ENCODE results near the gene TMEM154. TPM values are rescaled to one million over a fixed set of nuclear protein-coding genes. Genes with fewer than 3 reads are reported as not detected.

TMEM154 gene
- total RNA-seq, 4 donors from 2014 or later: 0.38 to 1.3 (median 1.0) TPM

DNA sequence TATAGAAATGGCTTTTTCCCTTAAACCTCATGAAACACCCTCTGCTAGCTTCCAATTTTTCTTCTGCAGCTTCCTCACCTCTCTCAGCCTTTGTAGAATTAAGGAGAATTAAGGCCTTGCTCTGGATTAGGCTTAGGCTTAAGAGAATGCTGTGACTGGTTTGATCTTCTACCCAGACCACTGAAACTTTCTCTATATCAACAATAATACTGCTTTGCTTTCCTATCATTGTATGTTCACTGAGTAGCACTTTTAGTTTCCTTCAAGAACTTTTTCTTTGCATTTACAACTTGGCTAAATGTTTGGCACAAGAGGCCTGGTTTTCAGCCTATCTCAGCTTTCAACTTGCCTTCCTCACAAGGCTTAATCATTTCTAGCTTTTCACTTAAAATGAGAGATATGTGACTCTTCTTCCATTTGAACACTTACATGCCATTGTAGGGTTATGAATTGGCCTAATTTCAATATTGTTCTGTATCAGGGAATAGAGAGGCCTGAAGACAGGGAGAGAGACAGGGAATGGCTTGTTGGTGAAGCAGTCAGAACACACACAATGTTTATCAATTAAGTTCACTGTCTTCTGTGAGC is 28.2 kb downstream of the TMEM154 start:
- TF ChIP-seq, protein P1, sequence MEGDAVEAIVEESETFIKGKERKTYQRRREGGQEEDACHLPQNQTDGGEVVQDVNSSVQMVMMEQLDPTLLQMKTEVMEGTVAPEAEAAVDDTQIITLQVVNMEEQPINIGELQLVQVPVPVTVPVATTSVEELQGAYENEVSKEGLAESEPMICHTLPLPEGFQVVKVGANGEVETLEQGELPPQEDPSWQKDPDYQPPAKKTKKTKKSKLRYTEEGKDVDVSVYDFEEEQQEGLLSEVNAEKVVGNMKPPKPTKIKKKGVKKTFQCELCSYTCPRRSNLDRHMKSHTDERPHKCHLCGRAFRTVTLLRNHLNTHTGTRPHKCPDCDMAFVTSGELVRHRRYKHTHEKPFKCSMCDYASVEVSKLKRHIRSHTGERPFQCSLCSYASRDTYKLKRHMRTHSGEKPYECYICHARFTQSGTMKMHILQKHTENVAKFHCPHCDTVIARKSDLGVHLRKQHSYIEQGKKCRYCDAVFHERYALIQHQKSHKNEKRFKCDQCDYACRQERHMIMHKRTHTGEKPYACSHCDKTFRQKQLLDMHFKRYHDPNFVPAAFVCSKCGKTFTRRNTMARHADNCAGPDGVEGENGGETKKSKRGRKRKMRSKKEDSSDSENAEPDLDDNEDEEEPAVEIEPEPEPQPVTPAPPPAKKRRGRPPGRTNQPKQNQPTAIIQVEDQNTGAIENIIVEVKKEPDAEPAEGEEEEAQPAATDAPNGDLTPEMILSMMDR (IDR thresholded peaks at IDR 0.05; ENCODE audit: low read depth): no peak

DNA sequence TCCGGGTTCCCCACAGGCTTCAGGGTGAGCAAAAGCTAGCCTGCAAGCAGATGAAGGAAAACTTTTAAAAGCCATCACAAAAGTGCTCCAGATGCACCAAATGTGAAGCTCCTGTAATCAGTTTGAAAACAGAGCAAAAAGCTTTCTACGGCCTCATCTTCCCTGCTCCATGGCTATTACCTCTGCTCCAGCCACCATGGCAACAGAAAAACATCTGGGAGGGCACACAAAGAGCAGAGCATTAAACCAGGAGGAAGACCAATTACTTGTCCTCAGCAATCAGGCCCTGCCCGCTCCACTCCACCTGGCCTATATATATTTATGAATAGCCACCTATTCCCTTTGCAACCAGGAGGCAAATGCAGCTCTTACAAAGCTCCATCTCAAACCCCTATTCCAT is 33.6 kb downstream of the TMEM154 start:
- TF ChIP-seq, protein P1 (IDR thresholded peaks at IDR 0.05; ENCODE audit: low read depth): no peak

DNA sequence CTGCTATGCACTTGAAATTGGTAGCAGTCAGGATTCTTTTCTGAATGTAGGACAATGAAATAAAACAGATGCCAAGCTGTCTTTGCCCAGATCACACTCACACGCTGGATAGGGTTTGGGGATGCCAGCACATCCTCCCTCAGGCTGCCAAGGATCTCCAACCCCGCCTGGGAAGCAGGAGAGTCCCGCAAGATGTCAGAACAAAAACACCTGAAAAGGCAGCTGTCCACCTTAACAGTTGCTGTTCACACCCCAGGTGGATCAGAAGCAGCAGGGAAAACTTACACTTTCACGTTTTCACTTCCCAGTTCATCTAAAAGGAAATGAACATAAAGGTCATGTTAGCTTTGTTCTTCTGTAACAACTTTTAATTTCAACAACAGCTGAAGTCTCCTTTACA is 35.7 kb downstream of the TMEM154 start:
- TF ChIP-seq, protein P1 (IDR thresholded peaks at IDR 0.05; ENCODE audit: low read depth): no peak

DNA sequence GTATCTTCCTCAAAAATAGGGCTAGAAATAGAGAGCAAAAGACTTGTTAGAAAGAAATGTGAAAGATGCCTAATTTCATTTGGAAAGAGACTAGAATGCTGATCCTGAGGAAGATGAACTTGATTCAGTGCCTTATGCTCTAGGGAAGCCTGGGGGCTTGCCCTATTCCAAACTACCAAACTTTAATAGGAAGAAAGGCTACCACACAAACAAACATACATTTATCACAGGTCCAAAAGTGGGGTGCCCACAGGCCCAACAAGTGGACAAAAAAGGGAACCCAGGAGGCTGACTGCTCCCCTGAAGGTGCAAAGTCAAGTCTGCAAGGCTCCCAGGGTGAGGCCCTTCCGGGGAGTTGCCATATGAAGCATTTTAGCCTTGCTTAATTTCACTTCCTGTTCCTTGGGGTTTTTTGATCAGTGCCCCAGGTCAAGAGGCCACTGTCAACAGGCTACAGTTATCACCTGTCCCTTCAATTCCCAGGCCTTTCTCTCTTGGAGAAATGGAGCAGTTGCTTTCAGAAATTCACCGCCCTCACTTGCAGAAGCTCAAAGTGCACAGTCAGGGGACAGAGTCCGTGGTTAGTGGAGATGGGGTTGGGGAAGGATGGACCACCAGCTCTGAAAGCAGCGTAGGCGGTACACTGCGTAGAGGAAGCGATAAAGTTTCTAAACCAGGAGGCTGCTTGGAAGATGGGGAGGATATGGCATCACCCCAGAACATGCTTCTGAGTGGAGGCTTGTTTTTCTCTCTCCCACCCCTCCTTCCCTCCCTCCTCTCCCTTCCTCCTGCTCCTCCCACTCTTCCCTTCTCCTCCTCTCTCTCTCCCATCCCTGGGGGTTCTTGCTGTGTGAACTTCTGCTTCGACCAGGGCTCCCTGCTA is 36.4 kb downstream of the TMEM154 start:
- TF ChIP-seq, protein P1 (IDR thresholded peaks at IDR 0.05; ENCODE audit: low read depth): no peak

DNA sequence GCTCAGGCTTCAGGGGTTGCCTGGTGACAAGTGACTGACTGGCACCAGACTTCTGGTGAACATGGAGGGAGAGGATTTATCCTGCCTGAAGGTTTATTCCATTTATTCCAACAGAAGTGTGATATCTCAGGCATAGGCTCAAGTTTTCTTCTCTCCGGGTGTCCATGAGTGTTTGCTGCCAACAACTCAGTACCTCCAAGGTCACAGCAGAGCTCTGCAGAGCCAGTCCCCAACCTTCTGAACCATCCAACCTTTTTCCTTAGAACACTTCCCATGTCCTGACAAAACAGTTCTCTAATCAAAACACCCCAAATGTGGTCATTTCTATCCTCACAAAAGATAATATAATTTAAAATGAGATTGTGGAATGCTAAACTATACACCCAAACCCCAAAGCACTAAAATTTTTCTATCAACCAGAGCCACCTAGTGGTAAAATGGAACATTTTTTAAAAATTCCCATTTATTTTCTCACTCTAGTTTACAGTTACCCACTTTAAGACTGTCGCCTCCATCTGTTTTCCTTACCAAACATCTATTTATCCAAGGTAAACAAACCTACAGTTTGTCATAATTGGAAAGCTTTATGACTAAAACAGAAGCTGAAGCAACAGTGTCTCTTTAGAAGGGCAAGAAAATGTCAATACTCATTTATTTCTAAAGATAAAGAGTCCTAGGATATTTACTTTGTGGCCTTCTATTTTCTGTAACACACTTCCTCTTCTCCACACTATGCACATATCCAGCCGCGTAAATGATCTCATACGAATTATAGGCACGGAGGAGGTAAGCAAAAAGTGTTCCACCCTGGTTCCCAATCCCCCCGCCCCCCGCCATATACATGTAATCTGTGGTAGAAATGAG is 39.5 kb downstream of the TMEM154 start:
- TF ChIP-seq, protein P1 (IDR thresholded peaks at IDR 0.05; ENCODE audit: low read depth): no peak

DNA sequence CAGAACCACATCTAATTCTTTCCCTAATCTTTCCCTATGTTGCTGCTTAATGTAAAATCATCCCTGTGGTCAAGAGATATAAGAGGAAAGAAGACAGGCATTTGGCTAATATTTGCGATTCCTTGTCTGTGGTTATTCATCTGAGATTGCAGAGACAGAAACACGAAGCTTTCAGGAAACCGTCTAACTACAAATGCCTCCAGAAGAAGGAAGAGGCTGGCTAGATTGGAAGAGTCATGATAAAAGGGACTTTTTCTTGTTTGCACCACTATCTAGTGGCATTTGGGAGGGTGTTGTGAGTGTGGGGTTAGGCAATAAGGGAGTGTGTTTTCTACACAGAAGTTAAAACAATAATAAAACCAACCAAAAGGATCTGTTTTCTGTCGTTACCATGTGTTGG is 43.9 kb downstream of the TMEM154 start:
- TF ChIP-seq, protein P1 (IDR thresholded peaks at IDR 0.05; ENCODE audit: low read depth): no peak

All from subcutaneous adipose tissue (tissue), 4 donors.